Lung (tissue), 12 donors: Measurements from ENCODE around the gene MCU. TPM values are rescaled to one million over a fixed set of nuclear protein-coding genes. Genes with fewer than 3 reads are reported as not detected.
A peak's percentile ranks its signal among the peaks of the same experiment; 100 is the strongest.

Experiments used
- ATAC-seq: fragments of 200-7000 bp; cut with Tn5 transposase; one replicate; pipeline ENCODE4 v1.9.1; 2020; ENCODE audit warnings: moderate number of reproducible peaks; ENCODE audit not compliant: insufficient read depth, low FRiP score
- DNase-seq, 3 donors: peaks; one replicate each; pipeline ENCODE4 v3.0.0-alpha.2; 2013 to 2017
- H3K27ac ChIP-seq, 2 donors: one replicate each; pipeline ENCODE4 v1.5.1; 2013; ENCODE audit warnings: mild to moderate bottlenecking in 2 of 2, moderate library complexity in 2 of 2, control low read depth in 1 of 2, inconsistent platforms in 1 of 2, low read depth in 1 of 2, low read length in 1 of 2
- H3K27me3 ChIP-seq, 3 donors: one replicate each; pipeline ENCODE4 v1.5.1; 2013; ENCODE audit warnings: low read length in 2 of 3; ENCODE audit not compliant: control insufficient read depth in 3 of 3, insufficient read depth in 3 of 3
- H3K36me3 ChIP-seq, 4 donors: one replicate each; pipeline ENCODE4 v1.5.1; 2013; ENCODE audit warnings: low read length in 4 of 4, mild to moderate bottlenecking in 1 of 4, moderate library complexity in 1 of 4; ENCODE audit not compliant: control insufficient read depth in 4 of 4, insufficient read depth in 4 of 4
- H3K4me1 ChIP-seq, 5 donors: one replicate each; pipeline ENCODE4 v1.5.1; 2013; ENCODE audit warnings: low read length in 5 of 5, mild to moderate bottlenecking in 2 of 5, moderate library complexity in 1 of 5; ENCODE audit not compliant: control insufficient read depth in 5 of 5, insufficient read depth in 5 of 5
- H3K4me3 ChIP-seq: one replicate; pipeline ENCODE4 v1.5.1; 2013; ENCODE audit warnings: mild to moderate bottlenecking, control low read depth, moderate library complexity
- H3K9ac ChIP-seq, 2 donors: one replicate each; pipeline ENCODE4 v1.5.1; 2013; ENCODE audit warnings: low read length in 2 of 2, control low read depth in 1 of 2; ENCODE audit not compliant: insufficient read depth in 1 of 2
- H3K9me3 ChIP-seq, 4 donors: one replicate each; pipeline ENCODE4 v1.5.1; 2013; ENCODE audit warnings: low read length in 3 of 4, mild to moderate bottlenecking in 1 of 4, moderate library complexity in 1 of 4; ENCODE audit not compliant: control insufficient read depth in 4 of 4, insufficient read depth in 3 of 4
- WGBS, 2 donors: extraction: QIAGEN DNeasy Blood & Tissue Kit; methylation state at CpG; one replicate each; pipeline ENCODE4 v1.1.7; 2013; 5-methylcytosine and 5-hydroxymethylcytosine counted together
- polyA plus RNA-seq, 2 donors: library from polyadenylated mRNA; stranded (reverse); fragments of 200-250 nt; gene quantifications; one replicate each; pipeline ENCODE4 v1.2.1, GENCODE V29; 2013
- total RNA-seq, 2 donors: library from RNA; depleted of rRNA in 1 of 2; stranded (reverse); fragments of >200 nt in 1 of 2; gene quantifications; one replicate each; pipeline ENCODE4 v1.2.1, GENCODE V29; 2014 to 2021
- TF ChIP-seq, protein P1 (sequence below): IDR thresholded peaks from 2 replicates; pipeline ENCODE4 v1.5.1; 2012; ENCODE audit warnings: mild to moderate bottlenecking; ENCODE audit errors: control extremely low read depth, extremely low read depth
- donor health status: control.
- donor health status: control.
- donor health status: Bipolar disorder and iron deficiency.
- donor health status: healthy.
- donor health status: DM: yes; HTN: yes; CAD: no.

Gene MCU
- total and polyA plus RNA-seq, 4 donors: 23.1 to 70.7 (median 29.0) TPM

DNA sequence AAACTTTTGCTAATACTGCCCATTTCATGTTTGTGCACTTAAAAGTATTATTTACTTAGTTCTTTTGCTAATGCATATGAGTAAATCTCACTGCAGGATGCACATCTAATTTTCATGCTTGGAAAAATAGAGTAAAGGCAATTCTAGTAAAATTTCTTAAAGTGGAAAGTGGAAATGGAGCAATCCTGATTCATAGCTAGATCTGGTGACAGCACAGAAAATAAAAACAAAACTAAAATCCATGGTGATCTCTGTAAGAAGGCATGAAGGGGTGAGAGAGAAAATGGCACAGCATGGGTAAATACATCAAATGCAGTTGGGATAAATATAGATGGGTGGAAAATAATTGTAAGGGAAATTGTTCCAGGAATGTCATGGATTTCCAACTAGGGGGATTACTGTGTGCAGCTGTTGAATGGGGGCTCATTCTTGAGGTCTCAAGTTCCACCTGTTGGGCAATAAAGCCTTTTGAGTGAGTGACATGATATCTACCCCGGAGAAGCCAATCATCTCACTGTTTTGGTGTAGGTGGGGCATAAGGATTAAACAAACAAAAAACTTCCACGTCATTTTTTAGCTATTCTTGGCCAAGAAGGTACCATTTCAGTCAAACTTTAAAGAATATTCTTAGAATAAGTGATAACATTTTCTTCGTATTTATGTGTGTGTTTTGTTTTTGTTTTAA lies 1.7 kb upstream of the MCU start:
- DNase-seq: no peak
- H3K4me1 ChIP-seq: peaks cover 0 to 23% (median 7%) of the 10 kb centered on the region in 5 donors
- H3K9me3 ChIP-seq: no peaks in the 10 kb centered on the region
- no peaks in the 10 kb centered on the region for H3K36me3 ChIP-seq
- no peak for ATAC-seq
- TF ChIP-seq, protein P1, sequence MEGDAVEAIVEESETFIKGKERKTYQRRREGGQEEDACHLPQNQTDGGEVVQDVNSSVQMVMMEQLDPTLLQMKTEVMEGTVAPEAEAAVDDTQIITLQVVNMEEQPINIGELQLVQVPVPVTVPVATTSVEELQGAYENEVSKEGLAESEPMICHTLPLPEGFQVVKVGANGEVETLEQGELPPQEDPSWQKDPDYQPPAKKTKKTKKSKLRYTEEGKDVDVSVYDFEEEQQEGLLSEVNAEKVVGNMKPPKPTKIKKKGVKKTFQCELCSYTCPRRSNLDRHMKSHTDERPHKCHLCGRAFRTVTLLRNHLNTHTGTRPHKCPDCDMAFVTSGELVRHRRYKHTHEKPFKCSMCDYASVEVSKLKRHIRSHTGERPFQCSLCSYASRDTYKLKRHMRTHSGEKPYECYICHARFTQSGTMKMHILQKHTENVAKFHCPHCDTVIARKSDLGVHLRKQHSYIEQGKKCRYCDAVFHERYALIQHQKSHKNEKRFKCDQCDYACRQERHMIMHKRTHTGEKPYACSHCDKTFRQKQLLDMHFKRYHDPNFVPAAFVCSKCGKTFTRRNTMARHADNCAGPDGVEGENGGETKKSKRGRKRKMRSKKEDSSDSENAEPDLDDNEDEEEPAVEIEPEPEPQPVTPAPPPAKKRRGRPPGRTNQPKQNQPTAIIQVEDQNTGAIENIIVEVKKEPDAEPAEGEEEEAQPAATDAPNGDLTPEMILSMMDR: no peak
- WGBS, 2 donors: 61 to 80% methylated on average over 3 of the region's 3 CpGs
- H3K9ac ChIP-seq: no peak overlapping the region
- H3K27ac ChIP-seq: no peak overlapping the region
- no peaks in the 10 kb centered on the region for H3K27me3 ChIP-seq
- no peak overlapping the region for H3K4me3 ChIP-seq

DNA sequence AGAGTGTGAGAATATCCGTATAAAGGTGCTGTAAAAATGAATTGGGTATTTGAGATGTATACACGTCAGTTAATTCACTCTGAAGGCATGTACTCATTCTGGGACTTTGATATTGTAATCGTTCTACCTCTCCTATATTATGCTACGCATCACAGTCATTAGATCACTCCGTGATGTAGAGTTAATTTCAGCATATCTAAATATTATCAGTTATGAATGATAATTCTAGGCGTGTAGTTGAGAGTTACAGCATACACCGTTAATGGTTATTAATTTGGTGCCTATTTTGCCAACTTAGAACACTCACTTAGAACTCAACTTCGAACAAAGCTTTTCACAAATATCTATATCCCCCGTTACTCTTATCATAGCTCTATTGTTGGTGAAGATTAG lies 477 bp upstream of the MCU start:
- Histone ChIP-seq H3K27ac (no peak overlapping the region), H3K27me3 (no peaks in the 10 kb centered on the region), H3K9ac (no peak overlapping the region), H3K9me3 (no peaks in the 10 kb centered on the region), H3K4me1 (peaks cover 0 to 23% (median 7%) of the 10 kb centered on the region in 5 donors), H3K4me3 (no peak overlapping the region), H3K36me3 (no peaks in the 10 kb centered on the region)
- TF ChIP-seq, protein P1: no peak
- DNase-seq (no peak), ATAC-seq (no peak)
- 44 to 46% methylated on average over 9 of the region's 9 CpGs for WGBS, 2 donors

DNA sequence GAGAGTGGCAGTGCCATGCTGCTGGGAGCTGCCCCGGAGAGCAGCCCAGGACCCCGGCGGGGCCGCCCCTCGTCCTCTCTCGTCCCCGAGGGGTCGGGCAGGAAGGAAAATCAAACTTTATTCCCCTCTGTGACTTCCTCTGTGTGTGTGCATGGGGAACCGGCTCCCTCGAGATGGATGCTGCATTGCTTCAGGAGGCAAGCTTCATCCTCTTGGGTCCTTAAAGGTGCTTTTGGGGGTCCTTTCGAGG lies 726 bp downstream of the MCU start:
- TF ChIP-seq, protein P1: no peak
- no peak for DNase-seq
- 0 to 1% methylated on average over 11 of the region's 11 CpGs for WGBS, 2 donors

More for the DNA sequence above, 726 bp downstream of the MCU start:
- H3K36me3 ChIP-seq: no peaks in the 10 kb centered on the region
- peak; percentile 3 for ATAC-seq
- H3K4me3 ChIP-seq: peak overlapping the region; percentile 81
- peak overlapping the region; percentile 36 to 59 for H3K9ac ChIP-seq
- H3K27ac ChIP-seq: peak overlapping the region; percentile 92 to 97
- H3K9me3 ChIP-seq: no peaks in the 10 kb centered on the region
- no peaks in the 10 kb centered on the region for H3K27me3 ChIP-seq
- H3K4me1 ChIP-seq: peaks cover 0 to 23% (median 7%) of the 10 kb centered on the region in 5 donors
